Measurements from ENCODE around the gene DBX1.

- no peak for TF ChIP-seq POLR2A (IDR thresholded peaks at IDR 0.05)
- TF ChIP-seq, protein P1, sequence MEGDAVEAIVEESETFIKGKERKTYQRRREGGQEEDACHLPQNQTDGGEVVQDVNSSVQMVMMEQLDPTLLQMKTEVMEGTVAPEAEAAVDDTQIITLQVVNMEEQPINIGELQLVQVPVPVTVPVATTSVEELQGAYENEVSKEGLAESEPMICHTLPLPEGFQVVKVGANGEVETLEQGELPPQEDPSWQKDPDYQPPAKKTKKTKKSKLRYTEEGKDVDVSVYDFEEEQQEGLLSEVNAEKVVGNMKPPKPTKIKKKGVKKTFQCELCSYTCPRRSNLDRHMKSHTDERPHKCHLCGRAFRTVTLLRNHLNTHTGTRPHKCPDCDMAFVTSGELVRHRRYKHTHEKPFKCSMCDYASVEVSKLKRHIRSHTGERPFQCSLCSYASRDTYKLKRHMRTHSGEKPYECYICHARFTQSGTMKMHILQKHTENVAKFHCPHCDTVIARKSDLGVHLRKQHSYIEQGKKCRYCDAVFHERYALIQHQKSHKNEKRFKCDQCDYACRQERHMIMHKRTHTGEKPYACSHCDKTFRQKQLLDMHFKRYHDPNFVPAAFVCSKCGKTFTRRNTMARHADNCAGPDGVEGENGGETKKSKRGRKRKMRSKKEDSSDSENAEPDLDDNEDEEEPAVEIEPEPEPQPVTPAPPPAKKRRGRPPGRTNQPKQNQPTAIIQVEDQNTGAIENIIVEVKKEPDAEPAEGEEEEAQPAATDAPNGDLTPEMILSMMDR (IDR thresholded peaks at IDR 0.05) = no peak
Observed at GRCh38 chr11:20120134-20120925, 39.9 kb downstream of the DBX1 start.
